D721Med (cell line): Measurements from ENCODE around the gene DLGAP4.

ENCODE experiments used
- DNase-seq: peaks from one replicate; pipeline ENCODE4 v3.0.0; 2011; ENCODE audit warnings: low spot score; ENCODE audit not compliant: insufficient read length
- FAIRE-seq: peaks from 2 replicates; lab custom pipeline; 2011; peaks lifted over from hg19 to GRCh38; lab: Jason Lieb, UNC
- CTCF ChIP-seq: IDR thresholded peaks from 2 replicates; pipeline ENCODE4 v1.5.1; 2012; ENCODE audit warnings: mild to moderate bottlenecking, control low read depth; ENCODE audit not compliant: insufficient read depth; ENCODE audit errors: missing control alignments

The DLGAP4 gene

GRCh38 chr20:36310215-36310981, 4.3 kb downstream of the DLGAP4 start:
- no peak for FAIRE-seq
- DNase-seq: no peak
- no peak for TF ChIP-seq CTCF

- TF ChIP-seq CTCF: no peak
- FAIRE-seq (no peak), DNase-seq (no peak)
These were observed 5.2 kb downstream of the DLGAP4 start for GRCh38 chr20:36311141-36311853.

- TF ChIP-seq CTCF: no peak
- DNase-seq (no peak), FAIRE-seq (no peak)
These were observed 6.0 kb downstream of the DLGAP4 start for GRCh38 chr20:36311854-36312723.

- DNase-seq: no peak
- no peak for FAIRE-seq
- no peak for TF ChIP-seq CTCF
These were observed 6.7 kb downstream of the DLGAP4 start for GRCh38 chr20:36312724-36313441.

GRCh38 chr20:36313476-36313875, 7.3 kb downstream of the DLGAP4 start:
- FAIRE-seq (no peak), DNase-seq (no peak)
- TF ChIP-seq CTCF: no peak

- DNase-seq: no peak
- TF ChIP-seq CTCF: no peak
- FAIRE-seq: no peak
These were observed 7.8 kb downstream of the DLGAP4 start for GRCh38 chr20:36313926-36314325.
